GM23338 (cell line): ENCODE data around the gene GPR52.

Source experiments
- CTCF ChIP-seq, 2 experiments: fragments of 200-600 bp in 1 of 2; sonication (generic) in 1 of 2; conservative IDR thresholded peaks; 2 replicates each; pipeline versions ENCODE4 v1.5.1 to v1.6.1; 2016 to 2017; ENCODE audit warnings: antibody characterized with exemption in 2 of 2, low read depth in 2 of 2, mild to moderate bottlenecking in 2 of 2, moderate library complexity in 1 of 2
- POLR2AphosphoS5 ChIP-seq: IDR thresholded peaks from 2 replicates; pipeline ENCODE4 v1.6.1; 2016; ENCODE audit warnings: antibody characterized with exemption, low read depth

GRCh38 chr1:174469687-174470086 is 21.9 kb downstream of the GPR52 start:
- TF ChIP-seq CTCF (conservative IDR thresholded peaks at IDR 0.05; ENCODE audit: low read depth in 2 of 2) (no peak), POLR2AphosphoS5 (no peak)
